HepG2 (cell line): ENCODE results near the gene SPAG7. TPM values are rescaled to one million over a fixed set of nuclear protein-coding genes. Genes with fewer than 3 reads are reported as not detected.

ENCODE experiments used
- ATAC-seq: fragments of 200-7000 bp; cut with Tn5 transposase; 3 replicates; pipeline ENCODE4 v1.9.1; 2020; ENCODE audit warnings: mild to moderate bottlenecking, moderate library complexity
- BruUV-seq: library from RNA; stranded (reverse); fragments of 400-500 nt; replicated peaks from 2 replicates; lab custom pipeline; 2021; lab: Mats Ljungman, UMichigan
- CTCF ChIA-PET: fragments of 300-600 bp; formaldehyde crosslinking; extraction: SDS; loops from one replicate; lab custom pipeline; 2021; ENCODE audit warnings: low total read pairs, inconsistent platforms, low intra/inter-chr PET ratio; lab: Yijun Ruan, JAX
- POLR2A ChIA-PET: fragments of 350-600 bp; sonication (Branson Sonifier 250); formaldehyde crosslinking; loops from one replicate; lab custom pipeline; 2020; ENCODE audit warnings: antibody characterized with exemption, inconsistent platforms; lab: Yijun Ruan, JAX
- DNase-seq: peaks from one replicate; pipeline ENCODE4 v3.0.0-alpha.2; 2015; ENCODE audit warnings: low spot score
- FAIRE-seq: peaks from 3 replicates; lab custom pipeline; 2011; peaks lifted over from hg19 to GRCh38; lab: Jason Lieb, UNC
- H2AFZ ChIP-seq: one replicate; pipeline ENCODE4 v1.6.1; 2011; ENCODE audit warnings: low read length, inconsistent platforms
- H3K27ac ChIP-seq: fragments of 300-600 bp; 3 replicates; pipeline ENCODE4 v1.8.0; 2011; ENCODE audit warnings: mixed run types, mild to moderate bottlenecking, mixed read lengths, low read length, inconsistent platforms; ENCODE audit not compliant: insufficient read depth; ENCODE audit errors: extremely low read length
- H3K27me3 ChIP-seq, 2 experiments: fragments of 200-600 bp in 1 of 2; 2 replicates in 1 of 2; 3 replicates in 1 of 2; pipeline versions ENCODE4 v1.6.0 to v1.8.0; 2011; ENCODE audit warnings: low read length in 2 of 2, mild to moderate bottlenecking in 2 of 2, moderate library complexity in 2 of 2, inconsistent platforms in 1 of 2; ENCODE audit not compliant: insufficient read depth in 2 of 2, control insufficient read depth in 1 of 2
- H3K36me3 ChIP-seq, 2 experiments: fragments of 200-600 bp in 1 of 2; replicated peaks in 1 of 2; 2 replicates in 1 of 2; 3 replicates in 1 of 2; pipeline versions ENCODE4 v1.5.1 to v1.8.0; 2011; ENCODE audit warnings: low read length in 2 of 2, inconsistent platforms in 1 of 2; ENCODE audit not compliant: insufficient read depth in 2 of 2, control insufficient read depth in 1 of 2
- H3K4me1 ChIP-seq: 2 replicates; pipeline ENCODE4 v1.5.1; 2012; ENCODE audit warnings: low read length, inconsistent platforms; ENCODE audit not compliant: insufficient read depth
- H3K4me2 ChIP-seq: 2 replicates; pipeline ENCODE4 v1.6.0; 2011; ENCODE audit warnings: low read depth, low read length, inconsistent platforms
- H3K4me3 ChIP-seq, 3 experiments: fragments of 200-600 bp in 1 of 3; sonication (generic), shearing (Covaris generic) in 1 of 3; replicated peaks in 1 of 3; 2 replicates each; pipeline ENCODE4 v1.5.1; 2011 to 2016; ENCODE audit warnings: low read length in 3 of 3, inconsistent platforms in 2 of 3, low read depth in 2 of 3, mild to moderate bottlenecking in 2 of 3, control low read depth in 1 of 3, mixed read lengths in 1 of 3; ENCODE audit not compliant: insufficient read depth in 1 of 3
- H3K79me2 ChIP-seq: one replicate; pipeline ENCODE4 v1.6.1; 2011; ENCODE audit warnings: low read length, inconsistent platforms; ENCODE audit not compliant: insufficient read depth
- H3K9ac ChIP-seq: 2 replicates; pipeline ENCODE4 v1.6.0; 2011; ENCODE audit warnings: mild to moderate bottlenecking, low read depth, low read length, inconsistent platforms; ENCODE audit not compliant: insufficient read depth
- H3K9me3 ChIP-seq: 2 replicates; pipeline ENCODE4 v1.5.1; 2012; ENCODE audit warnings: mild to moderate bottlenecking, low read length
- H4K20me1 ChIP-seq: 2 replicates; pipeline ENCODE4 v1.6.0; 2011; ENCODE audit warnings: inconsistent platforms, mild to moderate bottlenecking, low read length, moderate library complexity; ENCODE audit not compliant: insufficient read depth
- BHLHE40 ChIP-seq: IDR thresholded peaks from 2 replicates; pipeline ENCODE4 v1.6.1; 2011; ENCODE audit warnings: low read length, improper control_type of control experiment
- KLF16 ChIP-seq, 2 experiments: sonication (generic) in 1 of 2; formaldehyde crosslinking in 1 of 2; IDR thresholded peaks; 2 replicates each; pipeline versions ENCODE4 v1.6.1 to v1.8.0; 2016 to 2023; ENCODE audit warnings: missing genetic modification reagents in 2 of 2, missing compliant biosample characterization in 1 of 2
- MEIS1 ChIP-seq: sonication (generic); formaldehyde crosslinking; IDR thresholded peaks from 2 replicates; pipeline ENCODE4 v1.9.0; 2021; ENCODE audit warnings: mild to moderate bottlenecking, missing genetic modification reagents, moderate library complexity, borderline replicate concordance
- MTA1 ChIP-seq: sonication (generic); formaldehyde crosslinking; IDR thresholded peaks from 2 replicates; pipeline ENCODE4 v1.4.0; 2020; ENCODE audit warnings: missing genetic modification reagents, mild to moderate bottlenecking, borderline replicate concordance
- NCOR1 ChIP-seq: fragments of 200-600 bp; sonication (generic); IDR thresholded peaks from 2 replicates; pipeline ENCODE4 v1.7.0; 2017; ENCODE audit warnings: antibody characterized with exemption, low read length, borderline replicate concordance
- NR2F6 ChIP-seq, 2 experiments: IDR thresholded peaks; 2 replicates each; pipeline ENCODE4 v1.6.1; 2016; ENCODE audit warnings: antibody characterized with exemption in 1 of 2, mild to moderate bottlenecking in 1 of 2
- TAF15 ChIP-seq: fragments of 200-400 bp; formaldehyde crosslinking; IDR thresholded peaks from one replicate; pipeline ENCODE4 v1.6.1; 2018; ENCODE audit warnings: mild to moderate bottlenecking, low read depth, low read length; ENCODE audit not compliant: poor library complexity, severe bottlenecking
- ZBTB8A ChIP-seq: sonication (generic); formaldehyde crosslinking; IDR thresholded peaks from 2 replicates; pipeline ENCODE4 v1.4.0; 2020; ENCODE audit warnings: mild to moderate bottlenecking, low read depth, missing genetic modification reagents, borderline replicate concordance
- ZNF292 ChIP-seq: sonication (generic); formaldehyde crosslinking; IDR thresholded peaks from 2 replicates; pipeline ENCODE4 v1.8.1; 2022; ENCODE audit warnings: mild to moderate bottlenecking, low read depth, missing genetic modification reagents, borderline replicate concordance
- ZNF30 ChIP-seq: sonication (generic); formaldehyde crosslinking; IDR thresholded peaks from 2 replicates; pipeline ENCODE4 v1.5.0; 2020; ENCODE audit warnings: mild to moderate bottlenecking, missing genetic modification reagents
- ZNF33B ChIP-seq: sonication (generic); formaldehyde crosslinking; IDR thresholded peaks from 2 replicates; pipeline ENCODE4 v1.5.1; 2020; ENCODE audit warnings: mild to moderate bottlenecking, missing genetic modification reagents
- WGBS: methylation state at CpG from one replicate; pipeline ENCODE4 v1.1.6; 2017; ENCODE audit warnings: low lambda C conversion rate; 5-methylcytosine and 5-hydroxymethylcytosine counted together
- in situ Hi-C: cut with HindIII; loops from 2 replicates; pipeline ENCODE4 v1.10.0; 2017; ENCODE audit warnings: low pct_unique_long_range_greater_than_20kb; ENCODE audit not compliant: extremely low pct_ligation_motif_present
- intact Hi-C: fragments of 100-400 bp; cut with micrococcal nuclease; formaldehyde crosslinking; loops from one replicate; pipeline ENCODE4 v1.10.0; 2022; ENCODE audit not compliant: unreplicated experiment
- polyA plus RNA-seq, 8 experiments: library from polyadenylated mRNA; depleted of rRNA in 3 of 8; stranded (reverse) in 7 of 8; unstranded in 1 of 8; fragments of >200 nt; fragmentation: Illumina TruSeq in 4 of 8; extraction: Trizol in 4 of 8; gene quantifications; 2 replicates each; pipeline versions ENCODE4 v1.2.1 to v1.2.3, GENCODE V29; 2011 to 2016; ENCODE audit warnings: low read depth in 4 of 8, missing spikeins in 1 of 8, mixed read lengths in 1 of 8; ENCODE audit not compliant: insufficient read depth in 1 of 8
- total RNA-seq, 5 experiments: library from RNA; depleted of rRNA; stranded (reverse); fragments of >200 nt; fragmentation: Illumina TruSeq; extraction: Trizol; gene quantifications; 2 replicates each; pipeline ENCODE4 v1.2.3, GENCODE V29; 2016; ENCODE audit warnings: low read depth in 1 of 5
- TF ChIP-seq, protein P1 (sequence below): sonication (generic); formaldehyde crosslinking; IDR thresholded peaks from 2 replicates; pipeline ENCODE4 v1.9.0; 2021; ENCODE audit warnings: missing genetic modification reagents, mild to moderate bottlenecking, borderline replicate concordance
- TF ChIP-seq, protein P2 (sequence below): IDR thresholded peaks from 2 replicates; pipeline ENCODE4 v1.6.1; 2016
- TF ChIP-seq, protein P3 (sequence below): sonication (generic); formaldehyde crosslinking; IDR thresholded peaks from 2 replicates; pipeline ENCODE4 v1.4.0; 2020; ENCODE audit warnings: mild to moderate bottlenecking, missing genetic modification reagents

SPAG7 gene
- total and polyA plus RNA-seq, 2 of the 13 experiments (the other 11 are each of a cell fraction or from before 2014, with no cell fraction given), result 51.0 to 59.0 TPM

DNA sequence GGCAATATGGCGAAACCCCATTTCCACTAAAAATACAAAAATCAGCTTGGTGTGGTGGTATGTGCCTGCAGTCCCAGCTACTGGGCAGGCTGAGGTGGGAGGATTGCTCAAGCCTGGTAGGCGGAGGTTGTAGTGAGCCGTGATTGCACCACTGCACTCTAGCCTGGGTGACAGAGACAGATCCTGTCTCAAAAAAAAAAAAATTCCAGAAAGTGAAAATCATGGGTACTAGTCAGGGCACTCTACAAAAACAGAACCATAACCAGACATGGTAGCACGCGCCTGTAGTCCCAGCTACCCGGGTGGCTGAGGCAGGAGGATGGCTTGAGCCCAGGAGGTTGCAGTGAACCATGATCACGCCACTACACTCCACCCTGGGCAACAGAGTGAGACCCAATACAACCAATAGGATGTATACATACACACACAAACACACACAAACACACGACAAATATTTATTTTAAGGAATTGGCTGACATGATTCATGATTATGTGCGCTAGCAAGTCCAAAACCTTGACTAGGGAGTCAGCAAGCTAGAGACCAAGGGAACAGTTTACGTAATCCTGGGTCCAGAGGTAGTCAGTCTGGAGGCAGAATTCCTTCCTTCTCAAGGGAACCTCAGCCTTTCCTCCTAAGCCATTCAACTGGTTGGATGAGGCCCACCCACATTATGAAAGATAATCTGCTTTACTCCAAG, 47.1 kb downstream of the SPAG7 start (continued):
- TF ChIP-seq, protein P1, sequence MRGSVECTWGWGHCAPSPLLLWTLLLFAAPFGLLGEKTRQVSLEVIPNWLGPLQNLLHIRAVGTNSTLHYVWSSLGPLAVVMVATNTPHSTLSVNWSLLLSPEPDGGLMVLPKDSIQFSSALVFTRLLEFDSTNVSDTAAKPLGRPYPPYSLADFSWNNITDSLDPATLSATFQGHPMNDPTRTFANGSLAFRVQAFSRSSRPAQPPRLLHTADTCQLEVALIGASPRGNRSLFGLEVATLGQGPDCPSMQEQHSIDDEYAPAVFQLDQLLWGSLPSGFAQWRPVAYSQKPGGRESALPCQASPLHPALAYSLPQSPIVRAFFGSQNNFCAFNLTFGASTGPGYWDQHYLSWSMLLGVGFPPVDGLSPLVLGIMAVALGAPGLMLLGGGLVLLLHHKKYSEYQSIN (CRISPR knock-in tag), result no peak
- no peak for TF ChIP-seq NCOR1
- TF ChIP-seq, protein P2, sequence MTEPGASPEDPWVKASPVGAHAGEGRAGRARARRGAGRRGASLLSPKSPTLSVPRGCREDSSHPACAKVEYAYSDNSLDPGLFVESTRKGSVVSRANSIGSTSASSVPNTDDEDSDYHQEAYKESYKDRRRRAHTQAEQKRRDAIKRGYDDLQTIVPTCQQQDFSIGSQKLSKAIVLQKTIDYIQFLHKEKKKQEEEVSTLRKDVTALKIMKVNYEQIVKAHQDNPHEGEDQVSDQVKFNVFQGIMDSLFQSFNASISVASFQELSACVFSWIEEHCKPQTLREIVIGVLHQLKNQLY, result no peak
- TF ChIP-seq BHLHE40, result no peak
- TF ChIP-seq, protein P3, sequence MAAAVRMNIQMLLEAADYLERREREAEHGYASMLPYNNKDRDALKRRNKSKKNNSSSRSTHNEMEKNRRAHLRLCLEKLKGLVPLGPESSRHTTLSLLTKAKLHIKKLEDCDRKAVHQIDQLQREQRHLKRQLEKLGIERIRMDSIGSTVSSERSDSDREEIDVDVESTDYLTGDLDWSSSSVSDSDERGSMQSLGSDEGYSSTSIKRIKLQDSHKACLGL (CRISPR knock-in tag), result no peak

DNA sequence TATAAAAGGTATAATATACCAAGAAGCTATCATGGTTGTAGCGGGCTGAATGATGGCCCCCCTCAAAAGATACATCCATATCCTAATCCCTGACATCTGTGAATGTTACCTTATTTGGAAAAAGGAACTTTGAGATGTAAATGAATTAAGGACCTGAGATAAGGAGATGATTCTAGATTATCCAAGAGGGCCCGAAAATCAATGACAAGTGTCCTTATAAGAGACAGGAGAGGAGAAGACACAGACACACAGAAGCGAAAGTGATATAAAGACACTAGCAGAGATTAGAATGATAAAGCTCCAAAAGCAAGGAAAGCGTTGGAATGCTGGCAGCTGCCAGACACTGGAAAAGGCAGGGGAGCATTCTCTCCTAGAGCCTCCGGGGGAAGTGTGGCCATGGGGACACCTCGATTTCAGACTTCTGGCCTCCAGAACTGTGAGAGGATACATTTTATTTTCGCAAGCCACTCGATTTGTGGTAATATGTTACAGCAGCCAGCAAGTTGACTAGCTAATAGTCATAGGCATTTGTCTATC, 48.0 kb downstream of the SPAG7 start:
- Histone ChIP-seq H3K9ac (no peak overlapping the region), H3K27me3 (no peaks in the 10 kb centered on the region), H3K4me1 (peaks cover 23% of the 10 kb centered on the region), H3K79me2 (no peaks in the 10 kb centered on the region), H3K36me3 (no peaks in the 10 kb centered on the region), H2AFZ (no peak overlapping the region), H3K4me2 (peak overlapping the region; percentile 75), H3K27ac (no peak overlapping the region), H3K4me3 (peak overlapping the region in 1 of 3 experiments; percentile 26; a peak in 4 of 6 replicates), H3K9me3 (no peaks in the 10 kb centered on the region), H4K20me1 (no peaks in the 10 kb centered on the region)
- no peak for FAIRE-seq
- no TSS peak for BruUV-seq
- peak; percentile 32 for ATAC-seq
- ChIA-PET CTCF (no interaction called here), POLR2A (interaction anchor here (0.6 to 3.0 kb wide), 12 partner anchors 9 to 216 kb away, joined by 3 to 35 read pairs (median 6); partner anchors contain the start of genes ENO3, PELP1, PFN1 and RNF167)
- no peak for DNase-seq
- WGBS, result 16% methylated on average over 8 of the region's 8 CpGs
- in situ Hi-C loops, result no loop called here
- no peak for TF ChIP-seq ZNF292
- no peak for TF ChIP-seq ZNF33B (CRISPR knock-in tag)
- TF ChIP-seq KLF16 (CRISPR knock-in tag; IDR thresholded peaks at IDR 0.05), result no peak
- TF ChIP-seq ZBTB8A (CRISPR knock-in tag), result no peak
- no peak for TF ChIP-seq MEIS1 (CRISPR knock-in tag)
- no peak for TF ChIP-seq MTA1 (CRISPR knock-in tag)
- TF ChIP-seq ZNF30 (CRISPR knock-in tag), result no peak
- no peak for TF ChIP-seq NR2F6 (IDR thresholded peaks at IDR 0.05)
- no peak for TF ChIP-seq NR2F6 (CRISPR knock-in tag; IDR thresholded peaks at IDR 0.05)
- no peak for TF ChIP-seq TAF15
- intact Hi-C loops, result no loop called here
